ENCODE results near the gene TCEAL4. TPM values are rescaled to one million over a fixed set of nuclear protein-coding genes. Genes with fewer than 3 reads are reported as not detected.
"Not testable (repeated sequence)": the region's sequence is repeated elsewhere in the genome, so short reads cannot be mapped to it uniquely, and the experiment has no call there.

TCEAL4 gene
- total RNA-seq, 2 donors from 2014 or later = 75.3 to 78.0 TPM

DNA sequence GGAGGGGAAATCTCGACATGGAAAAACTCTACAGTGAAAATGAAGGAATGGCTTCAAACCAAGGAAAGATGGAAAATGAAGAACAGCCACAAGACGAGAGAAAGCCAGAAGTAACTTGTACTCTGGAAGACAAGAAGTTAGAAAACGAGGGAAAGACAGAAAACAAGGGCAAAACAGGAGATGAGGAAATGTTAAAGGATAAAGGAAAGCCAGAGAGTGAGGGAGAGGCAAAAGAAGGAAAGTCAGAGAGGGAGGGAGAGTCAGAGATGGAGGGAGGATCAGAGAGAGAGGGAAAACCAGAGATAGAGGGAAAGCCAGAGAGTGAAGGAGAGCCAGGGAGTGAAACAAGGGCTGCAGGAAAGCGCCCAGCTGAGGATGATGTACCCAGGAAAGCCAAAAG is 1.3 kb downstream of the TCEAL4 start:
- DNase-seq (ENCODE audit: low spot score) = no peak
- Histone ChIP-seq H3K36me3 (no peaks in the 10 kb centered on the region), H3K27ac (peak overlapping the region; percentile 90), H3K4me3 (peak overlapping the region in 1 of 2 donors; percentile 60), H3K4me1 (no peaks in the 10 kb centered on the region), H3K9me3 (peaks cover 0 to 15% of the 10 kb centered on the region in 2 donors), H3K27me3 (no peaks in the 10 kb centered on the region)
- TF ChIP-seq, protein P1, sequence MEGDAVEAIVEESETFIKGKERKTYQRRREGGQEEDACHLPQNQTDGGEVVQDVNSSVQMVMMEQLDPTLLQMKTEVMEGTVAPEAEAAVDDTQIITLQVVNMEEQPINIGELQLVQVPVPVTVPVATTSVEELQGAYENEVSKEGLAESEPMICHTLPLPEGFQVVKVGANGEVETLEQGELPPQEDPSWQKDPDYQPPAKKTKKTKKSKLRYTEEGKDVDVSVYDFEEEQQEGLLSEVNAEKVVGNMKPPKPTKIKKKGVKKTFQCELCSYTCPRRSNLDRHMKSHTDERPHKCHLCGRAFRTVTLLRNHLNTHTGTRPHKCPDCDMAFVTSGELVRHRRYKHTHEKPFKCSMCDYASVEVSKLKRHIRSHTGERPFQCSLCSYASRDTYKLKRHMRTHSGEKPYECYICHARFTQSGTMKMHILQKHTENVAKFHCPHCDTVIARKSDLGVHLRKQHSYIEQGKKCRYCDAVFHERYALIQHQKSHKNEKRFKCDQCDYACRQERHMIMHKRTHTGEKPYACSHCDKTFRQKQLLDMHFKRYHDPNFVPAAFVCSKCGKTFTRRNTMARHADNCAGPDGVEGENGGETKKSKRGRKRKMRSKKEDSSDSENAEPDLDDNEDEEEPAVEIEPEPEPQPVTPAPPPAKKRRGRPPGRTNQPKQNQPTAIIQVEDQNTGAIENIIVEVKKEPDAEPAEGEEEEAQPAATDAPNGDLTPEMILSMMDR (IDR thresholded peaks at IDR 0.05) = no peak

DNA sequence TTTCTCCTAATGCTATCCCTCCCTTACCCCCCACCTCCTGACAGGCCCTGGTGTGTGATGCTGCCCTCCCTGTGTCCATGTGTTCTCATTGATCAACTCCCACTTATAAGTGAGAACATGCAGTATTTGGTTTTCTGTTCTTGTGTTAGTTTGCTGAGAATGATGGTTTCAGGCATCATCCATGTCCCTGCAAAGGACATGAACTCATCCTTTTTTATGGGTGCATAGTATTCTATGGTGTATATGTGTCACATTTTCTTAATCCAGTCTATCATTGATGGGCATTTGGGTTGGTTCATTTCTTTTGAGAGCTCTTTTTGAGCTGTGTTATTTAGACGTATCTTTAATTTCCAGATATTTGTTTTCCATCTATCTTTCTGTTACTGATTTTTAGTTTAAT is 7.0 kb downstream of the TCEAL4 start:
- H3K9me3 ChIP-seq; H3K4me3 ChIP-seq; H3K27me3 ChIP-seq; H3K4me1 ChIP-seq; DNase-seq (ENCODE audit: low spot score); H3K27ac ChIP-seq; H3K36me3 ChIP-seq: not testable (repeated sequence)

DNA sequence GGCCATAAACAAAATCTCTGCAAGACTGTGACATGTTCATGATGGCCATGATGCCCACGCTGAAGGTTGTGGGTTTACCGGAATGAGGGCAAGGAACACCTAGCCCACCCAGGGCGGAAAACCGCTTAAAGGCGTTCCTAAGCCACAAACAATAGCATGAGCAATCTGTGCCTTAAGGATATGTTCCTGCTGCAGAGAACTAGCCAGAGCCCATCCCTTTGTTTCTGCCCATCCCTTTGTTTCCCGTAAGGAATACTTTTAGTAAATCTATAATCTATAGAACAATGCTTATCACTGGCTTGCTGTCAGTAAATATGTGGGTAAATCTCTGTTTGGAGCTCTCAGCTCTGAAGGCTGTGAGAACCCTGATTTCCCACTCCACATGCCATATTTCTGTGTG is 9.9 kb downstream of the TCEAL4 start:
- H3K4me1 ChIP-seq; H3K9me3 ChIP-seq; H3K36me3 ChIP-seq; H3K27ac ChIP-seq; DNase-seq (ENCODE audit: low spot score); H3K4me3 ChIP-seq; H3K27me3 ChIP-seq: not testable (repeated sequence)

DNA sequence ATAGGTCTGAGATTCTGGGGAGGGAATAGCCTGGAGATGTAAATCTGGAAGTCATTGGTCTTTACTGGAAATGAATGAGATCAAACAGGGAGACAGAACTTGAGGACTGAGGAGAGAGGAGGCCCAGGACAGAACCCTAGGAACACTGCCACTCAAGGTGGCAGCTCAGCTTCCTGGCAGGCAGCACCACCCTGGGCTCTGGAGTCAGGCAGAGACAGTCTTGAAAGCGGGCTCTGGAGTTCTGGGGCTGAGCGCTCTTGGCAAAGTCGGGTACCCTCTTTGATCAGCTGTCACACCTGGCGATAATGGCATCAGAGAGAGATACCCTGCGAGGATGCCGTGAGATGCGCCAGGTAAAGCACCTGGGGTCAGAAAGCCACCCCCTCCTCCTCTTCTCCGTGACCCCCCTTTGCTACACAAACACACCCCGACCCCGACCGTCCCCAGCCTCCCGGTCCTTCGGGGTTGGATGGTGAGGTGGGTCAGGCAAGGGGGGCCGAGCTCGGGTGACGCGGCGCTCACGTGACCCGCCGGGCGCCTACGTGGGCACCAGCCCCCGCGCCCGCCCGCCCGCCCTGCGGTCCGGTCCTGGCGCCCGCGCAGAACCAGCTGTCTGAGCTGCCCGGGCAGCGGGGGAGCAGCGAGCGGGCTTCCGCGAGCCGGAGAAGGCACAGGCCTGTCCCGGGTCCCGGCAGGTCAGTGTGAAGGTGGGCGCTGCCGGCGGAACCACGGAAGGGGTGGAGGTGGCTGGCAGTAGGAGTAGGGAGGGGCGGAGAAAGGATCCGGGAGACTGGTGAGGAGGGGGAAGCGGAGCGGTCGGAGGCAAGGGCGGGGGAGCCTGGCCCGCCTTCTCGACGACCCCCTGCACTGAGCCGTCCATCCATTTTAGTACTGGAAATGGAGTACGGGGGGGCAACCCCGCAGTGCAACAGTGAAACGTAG is 22.3 kb downstream of the TCEAL4 start, which contains the start of gene TCEAL3:
Gene TCEAL3 (plus strand): TSS at position 600 of the 942 bp plus-strand sequence. CDS start 1,102 bp downstream, outside the sequence.
- Histone ChIP-seq H3K36me3 (no peaks in the 10 kb centered on the region), H3K4me1 (no peaks in the 10 kb centered on the region), H3K27ac (peak within 1 kb of the TSS; percentile 87 to 91), H3K9me3 (no peaks in the 10 kb centered on the region), H3K27me3 (no peaks in the 10 kb centered on the region), H3K4me3 (peak within 1 kb of the TSS; percentile 64 to 68)
- DNase-seq (ENCODE audit: low spot score) = no peak
- TF ChIP-seq, protein P1 (IDR thresholded peaks at IDR 0.05) = no peak

DNA sequence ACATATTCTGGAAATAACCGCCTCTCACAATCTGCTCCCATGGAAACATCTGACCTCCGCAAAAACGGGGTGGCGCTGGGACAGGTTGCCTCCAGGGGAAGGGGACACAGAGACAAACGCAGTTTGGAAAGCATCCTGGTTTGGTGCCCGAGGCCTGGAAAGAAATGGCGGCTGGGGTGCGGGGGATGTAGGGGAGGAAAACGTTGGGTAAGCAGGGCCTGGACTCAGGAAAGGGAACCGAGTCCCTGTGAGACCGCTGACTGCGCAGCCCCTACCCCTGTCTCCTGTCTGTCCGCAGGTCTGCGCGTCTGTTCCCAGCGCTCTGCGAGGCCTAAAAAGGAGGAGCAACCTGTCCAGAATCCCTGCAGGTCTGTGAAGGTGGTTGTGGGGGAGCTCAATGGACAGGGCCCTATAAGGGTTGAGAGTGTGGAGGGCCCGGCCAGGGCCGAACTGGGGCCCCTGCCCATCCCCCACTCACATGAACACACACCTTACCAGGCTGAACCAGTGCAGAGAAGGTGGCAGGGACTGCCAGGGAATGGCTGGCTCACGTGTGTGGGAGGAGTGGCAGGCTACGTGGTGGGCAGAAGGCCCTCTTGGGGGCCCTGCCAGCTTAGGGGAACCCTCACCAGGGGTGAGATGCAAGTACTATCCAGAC is 23.1 kb downstream of the TCEAL4 start:
- H3K4me1 ChIP-seq = no peaks in the 10 kb centered on the region
- H3K27ac ChIP-seq = peak overlapping the region; percentile 87 to 91
- no peak for DNase-seq (ENCODE audit: low spot score)
- TF ChIP-seq, protein P1 (IDR thresholded peaks at IDR 0.05) = no peak
- H3K9me3 ChIP-seq = no peaks in the 10 kb centered on the region
- peak overlapping the region; percentile 64 to 68 for H3K4me3 ChIP-seq
- no peaks in the 10 kb centered on the region for H3K27me3 ChIP-seq
- no peaks in the 10 kb centered on the region for H3K36me3 ChIP-seq

DNA sequence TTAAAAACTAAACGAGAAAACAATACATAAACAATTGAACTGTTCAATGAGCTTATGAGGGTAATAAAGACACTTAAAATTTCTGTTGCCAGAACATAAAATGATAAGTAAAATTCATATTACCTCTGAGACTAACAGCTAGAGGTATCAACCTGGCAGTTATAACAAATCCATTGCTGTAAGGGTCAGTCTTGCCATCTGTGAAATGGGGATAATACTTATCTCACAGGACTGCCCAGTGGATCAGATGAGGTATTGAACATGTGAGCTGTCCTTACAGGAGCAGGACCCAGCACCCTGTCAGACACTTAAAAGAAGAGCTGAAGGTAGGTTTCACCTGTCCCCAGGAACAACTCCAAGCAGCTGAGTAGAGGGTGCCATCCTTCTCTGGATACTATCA is 25.0 kb downstream of the TCEAL4 start:
- no peak overlapping the region for H3K4me3 ChIP-seq
- DNase-seq (ENCODE audit: low spot score) = no peak
- no peaks in the 10 kb centered on the region for H3K4me1 ChIP-seq
- H3K27me3 ChIP-seq = no peaks in the 10 kb centered on the region
- TF ChIP-seq, protein P1 (IDR thresholded peaks at IDR 0.05) = no peak
- H3K27ac ChIP-seq = no peak overlapping the region
- H3K36me3 ChIP-seq = no peaks in the 10 kb centered on the region
- no peaks in the 10 kb centered on the region for H3K9me3 ChIP-seq

Data from right atrium auricular region (tissue), 2 donors.